MM.1S (cell line): ENCODE data around the gene SMIM29.

Experiments
- DNase-seq: peaks from one replicate; pipeline ENCODE4 v3.0.0-alpha.2; 2015
- H2AFZ ChIP-seq: fragments of 300-600 bp; sonication (generic); 2 replicates; pipeline ENCODE4 v1.6.0; 2016; ENCODE audit warnings: antibody characterized with exemption, low read length
- H3F3A ChIP-seq: fragments of 300-600 bp; sonication (generic); 2 replicates; pipeline ENCODE4 v1.6.1; 2016; ENCODE audit warnings: mild to moderate bottlenecking, antibody characterized with exemption, low read length, moderate library complexity, mixed read lengths; ENCODE audit not compliant: insufficient read depth
- H3K27ac ChIP-seq: fragments of 300-600 bp; sonication (generic); 2 replicates; pipeline ENCODE4 v1.5.1; 2016; ENCODE audit warnings: mild to moderate bottlenecking, low read length
- H3K27me3 ChIP-seq: fragments of 300-600 bp; sonication (generic); replicated peaks from 2 replicates; pipeline ENCODE4 v1.6.0; 2016; ENCODE audit warnings: low read length; ENCODE audit not compliant: insufficient read depth
- H3K36me3 ChIP-seq: fragments of 300-600 bp; sonication (generic); replicated peaks from 2 replicates; pipeline ENCODE4 v1.6.1; 2016; ENCODE audit warnings: mild to moderate bottlenecking, low read length, mixed read lengths; ENCODE audit not compliant: insufficient read depth
- H3K4me1 ChIP-seq: fragments of 300-600 bp; sonication (generic); 2 replicates; pipeline ENCODE4 v1.6.1; 2016; ENCODE audit warnings: low read length, mixed read lengths
- H3K4me2 ChIP-seq: fragments of 300-600 bp; sonication (generic); 2 replicates; pipeline ENCODE4 v1.6.0; 2016; ENCODE audit warnings: low read depth, low read length
- H3K4me3 ChIP-seq: fragments of 300-600 bp; sonication (generic); 2 replicates; pipeline ENCODE4 v1.5.1; 2016; ENCODE audit warnings: low read length, mixed read lengths
- H3K79me2 ChIP-seq: fragments of 300-600 bp; sonication (generic); 2 replicates; pipeline ENCODE4 v1.6.1; 2016; ENCODE audit warnings: mixed run types, low read length, mixed read lengths
- H3K9ac ChIP-seq: fragments of 300-600 bp; sonication (generic); 2 replicates; pipeline ENCODE4 v1.6.1; 2016; ENCODE audit warnings: low read length, mixed read lengths
- H3K9me2 ChIP-seq: fragments of 300-600 bp; sonication (generic); replicated peaks from 2 replicates; pipeline ENCODE4 v1.6.1; 2016; ENCODE audit warnings: mild to moderate bottlenecking, low read length, mixed read lengths; ENCODE audit not compliant: insufficient read depth
- H3K9me3 ChIP-seq: fragments of 300-600 bp; sonication (generic); replicated peaks from 2 replicates; pipeline ENCODE4 v1.6.1; 2016; ENCODE audit warnings: mild to moderate bottlenecking, low read length, mixed read lengths; ENCODE audit not compliant: insufficient read depth
- H4K20me1 ChIP-seq: fragments of 300-600 bp; sonication (generic); 2 replicates; pipeline ENCODE4 v1.6.1; 2016; ENCODE audit warnings: mild to moderate bottlenecking, low read length, moderate library complexity, mixed read lengths; ENCODE audit not compliant: insufficient read depth
- CTCF ChIP-seq: fragments of 300-600 bp; sonication (generic); IDR thresholded peaks from 2 replicates; pipeline ENCODE4 v1.5.1; 2016; ENCODE audit warnings: antibody characterized with exemption, low read length, mixed read lengths
- EZH2 ChIP-seq: fragments of 300-600 bp; sonication (generic); optimal IDR thresholded peaks from 2 replicates; pipeline ENCODE3; 2017; ENCODE audit warnings: low read depth, mild to moderate bottlenecking, antibody characterized with exemption, low read length, mixed read lengths
- EZH2phosphoT487 ChIP-seq: fragments of 300-600 bp; sonication (generic); IDR thresholded peaks from 2 replicates; pipeline ENCODE4 v1.6.1; 2018; ENCODE audit warnings: antibody characterized with exemption, low read length

Gene SMIM29

GRCh38 chr6:34237316-34237721 is 11.5 kb downstream of the SMIM29 start:
- H3K9ac ChIP-seq = peak overlapping the region; percentile 99
- no peak overlapping the region for H2AFZ ChIP-seq
- no peaks in the 10 kb centered on the region for H3K9me3 ChIP-seq
- H3K9me2 ChIP-seq = no peaks in the 10 kb centered on the region
- H3K27me3 ChIP-seq = no peaks in the 10 kb centered on the region
- H3K79me2 ChIP-seq = peaks cover 48% of the 10 kb centered on the region
- no peaks in the 10 kb centered on the region; the same call in 1 of the 2 replicates for H3K36me3 ChIP-seq
- peak overlapping the region; percentile 82 for H3K27ac ChIP-seq
- H3K4me3 ChIP-seq = peak overlapping the region; percentile 98
- 0 out of 2 replicates have a peak, but pooled peaks cover 10% of the 10 kb centered on the region for H3K4me1 ChIP-seq
- TF ChIP-seq CTCF (no peak), EZH2phosphoT487 (no peak), EZH2 (no peak)
- H4K20me1 ChIP-seq = no peaks in the 10 kb centered on the region
- 0 out of 2 replicates have a peak, but pooled peaks cover 2% of the 10 kb centered on the region for H3F3A ChIP-seq
- DNase-seq = peak; percentile 26
- peak overlapping the region; percentile 80; the same call in 1 of the 2 replicates for H3K4me2 ChIP-seq

GRCh38 chr6:34236443-34237315 is 12.1 kb downstream of the SMIM29 start, which contains the start of gene HMGA1:
HMGA1 (plus strand) TSS chr6:34236873; CDS start chr6:34240781, 3,908 bp downstream.
- H3K79me2 ChIP-seq = peaks cover 42% of the 10 kb centered on the region
- no peaks in the 10 kb centered on the region for H3K36me3 ChIP-seq
- no peaks in the 10 kb centered on the region for H4K20me1 ChIP-seq
- peak within 1 kb of the TSS; percentile 98 for H3K4me3 ChIP-seq
- H3K4me1 ChIP-seq = 0 out of 2 replicates have a peak, but pooled peaks cover 10% of the 10 kb centered on the region
- H3K27ac ChIP-seq = peak within 1 kb of the TSS; percentile 82
- TF ChIP-seq EZH2 = no peak
- no peak for TF ChIP-seq EZH2phosphoT487
- H3K9ac ChIP-seq = peak within 1 kb of the TSS; percentile 99
- DNase-seq = peak; percentile 94
- H3K9me3 ChIP-seq = no peaks in the 10 kb centered on the region
- H3K27me3 ChIP-seq = no peaks in the 10 kb centered on the region
- peak within 1 kb of the TSS; percentile 84 for H2AFZ ChIP-seq
- peak within 1 kb of the TSS; percentile 85 for H3K4me2 ChIP-seq
- no peaks in the 10 kb centered on the region for H3K9me2 ChIP-seq
- H3F3A ChIP-seq = no peaks in the 10 kb centered on the region

GRCh38 chr6:34236131-34236442 is 12.7 kb downstream of the SMIM29 start:
- no peaks in the 10 kb centered on the region for H4K20me1 ChIP-seq
- H3K9me3 ChIP-seq = no peaks in the 10 kb centered on the region
- DNase-seq = no peak
- TF ChIP-seq EZH2 (no peak), EZH2phosphoT487 (no peak), CTCF (no peak)
- H3K4me1 ChIP-seq = 0 out of 2 replicates have a peak, but pooled peaks cover 10% of the 10 kb centered on the region
- H3K4me2 ChIP-seq = peak overlapping the region; percentile 85
- no peaks in the 10 kb centered on the region for H3F3A ChIP-seq
- no peaks in the 10 kb centered on the region for H3K27me3 ChIP-seq
- H3K9me2 ChIP-seq = no peaks in the 10 kb centered on the region
- peaks cover 36% of the 10 kb centered on the region for H3K79me2 ChIP-seq
- peak overlapping the region; percentile 66; the same call in 1 of the 2 replicates for H3K9ac ChIP-seq
- no peak overlapping the region for H3K27ac ChIP-seq
- peak overlapping the region; percentile 58 for H2AFZ ChIP-seq
- peak overlapping the region; percentile 56 for H3K4me3 ChIP-seq
- no peaks in the 10 kb centered on the region for H3K36me3 ChIP-seq
